Erythroblast (primary cell): ENCODE results near the gene CLRN3.

Experiments used
- GATA1 ChIP-seq: IDR thresholded peaks from 2 replicates; pipeline ENCODE4 v1.6.1; 2011; ENCODE audit warnings: low read depth, mild to moderate bottlenecking, control low read depth, low read length, moderate library complexity
- POLR2A ChIP-seq: IDR thresholded peaks from 2 replicates; pipeline ENCODE4 v1.6.1; 2011; ENCODE audit warnings: mild to moderate bottlenecking, low read length

- TF ChIP-seq POLR2A (no peak), GATA1 (no peak)
Measured at GRCh38 chr10:127913368-127913759, 20.6 kb upstream of the CLRN3 start.
